Kidney epithelial cell (primary cell): ENCODE measurements around the gene SH3RF3. TPM values are rescaled to one million over a fixed set of nuclear protein-coding genes. Genes with fewer than 3 reads are reported as not detected.

Experiments
- DNase-seq: peaks from one replicate; pipeline ENCODE4 v3.0.0-alpha.2; 2010; ENCODE audit warnings: low read depth
- H3K27me3 ChIP-seq: 2 replicates; pipeline ENCODE4 v1.6.0; 2011; ENCODE audit warnings: low read length; ENCODE audit not compliant: control insufficient read depth, insufficient read depth
- H3K36me3 ChIP-seq: 2 replicates; pipeline ENCODE4 v1.5.1; 2011; ENCODE audit warnings: low read length; ENCODE audit not compliant: control insufficient read depth, insufficient read depth
- H3K4me3 ChIP-seq: 2 replicates; pipeline ENCODE4 v1.5.1; 2011; ENCODE audit warnings: low read depth, mild to moderate bottlenecking, control low read depth, low read length
- CTCF ChIP-seq: IDR thresholded peaks from 2 replicates; pipeline ENCODE4 v1.5.1; 2011; ENCODE audit warnings: mild to moderate bottlenecking, moderate library complexity, low read length, control low read depth, inconsistent platforms; ENCODE audit not compliant: insufficient read depth, poor library complexity, severe bottlenecking
- total RNA-seq: library from RNA; depleted of rRNA; stranded (reverse); fragments of >200 nt; gene quantifications from 2 replicates; pipeline ENCODE4 v1.2.3, GENCODE V29; 2015

Gene SH3RF3
- total RNA-seq, 1 donor from 2014 or later, result 9.6 TPM

GRCh38 chr2:109127556-109127955 lies 1.4 kb upstream of the SH3RF3 start:
- TF ChIP-seq CTCF, result no peak
- Histone ChIP-seq H3K27me3 (peaks cover 10% of the 10 kb centered on the region), H3K36me3 (no peaks in the 10 kb centered on the region), H3K4me3 (no peak overlapping the region)
- DNase-seq, result no peak

GRCh38 chr2:109128048-109128615 lies 873 bp upstream of the SH3RF3 start:
- Histone ChIP-seq H3K27me3 (peaks cover 8% of the 10 kb centered on the region), H3K36me3 (no peaks in the 10 kb centered on the region), H3K4me3 (peak overlapping the region; percentile 50)
- TF ChIP-seq CTCF, result peak; percentile 79
- DNase-seq, result no peak

- Histone ChIP-seq H3K36me3 (no peaks in the 10 kb centered on the region), H3K4me3 (peak overlapping the region; percentile 50), H3K27me3 (peaks cover 8% of the 10 kb centered on the region)
- no peak for TF ChIP-seq CTCF
- no peak for DNase-seq
Observed at GRCh38 chr2:109129356-109129920, 433 bp downstream of the SH3RF3 start.

- no peak for TF ChIP-seq CTCF
- DNase-seq, result no peak
- peak overlapping the region; percentile 50 for H3K4me3 ChIP-seq
- no peaks in the 10 kb centered on the region for H3K36me3 ChIP-seq
- H3K27me3 ChIP-seq, result peaks cover 8% of the 10 kb centered on the region
Observed at GRCh38 chr2:109129921-109130722, 1.1 kb downstream of the SH3RF3 start.

GRCh38 chr2:109130723-109130995 lies 1.7 kb downstream of the SH3RF3 start:
- Histone ChIP-seq H3K27me3 (peaks cover 8% of the 10 kb centered on the region), H3K36me3 (no peaks in the 10 kb centered on the region), H3K4me3 (no peak overlapping the region)
- DNase-seq, result no peak
- no peak for TF ChIP-seq CTCF
